GM18868 (cell line): Measurements from ENCODE around the gene KLHDC8A.

Experiments used
- ATAC-seq: cut with Tn5 transposase; IDR thresholded peaks from one replicate; pipeline ENCODE4 v1.9.1; 2021; ENCODE audit warnings: mild to moderate bottlenecking, moderate library complexity; ENCODE audit not compliant: unreplicated experiment

KLHDC8A gene

DNA sequence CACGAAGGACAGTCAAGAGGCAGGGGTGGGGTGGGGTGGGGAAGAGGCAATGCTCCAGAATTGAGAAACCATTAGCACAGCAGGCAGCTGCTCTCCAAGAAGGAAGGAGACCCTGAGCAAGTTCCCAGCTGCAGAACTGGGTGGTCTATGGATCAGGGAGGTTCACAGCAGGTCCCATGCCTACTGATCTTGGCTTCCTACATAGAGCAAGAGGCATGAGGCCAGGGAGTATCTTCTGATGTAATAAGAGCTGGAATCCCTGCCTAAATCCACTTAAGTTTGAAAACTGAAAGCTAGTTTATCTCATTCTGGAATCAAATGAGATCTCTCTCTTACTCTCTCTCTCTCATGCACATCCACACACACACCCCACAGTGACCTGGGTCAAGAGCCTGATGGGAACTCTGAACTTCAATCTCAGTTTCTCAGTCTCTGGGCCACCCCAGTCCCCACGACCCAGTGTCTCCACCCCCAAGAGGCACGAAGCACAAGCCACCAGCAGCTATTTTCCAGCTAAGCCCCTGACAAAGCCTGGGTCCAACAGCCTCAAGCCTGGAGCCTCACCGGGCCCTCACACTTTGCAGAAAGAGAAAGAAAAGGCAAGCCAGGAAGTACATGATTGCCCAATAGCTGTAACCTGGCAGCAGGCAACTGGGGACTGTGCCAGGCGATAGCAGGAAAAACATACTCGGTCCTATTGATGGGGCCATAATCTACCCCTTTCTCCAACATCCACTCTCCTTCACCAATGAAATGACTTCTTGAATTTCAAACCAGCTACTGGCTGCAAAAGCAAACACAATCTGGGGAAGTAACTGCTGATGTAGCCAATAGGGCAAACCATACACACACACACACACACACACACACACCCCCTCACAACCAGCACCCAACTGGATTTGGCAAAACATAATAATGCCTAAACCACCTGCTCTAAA is 37.4 kb downstream of the KLHDC8A start:
- no peak for ATAC-seq

DNA sequence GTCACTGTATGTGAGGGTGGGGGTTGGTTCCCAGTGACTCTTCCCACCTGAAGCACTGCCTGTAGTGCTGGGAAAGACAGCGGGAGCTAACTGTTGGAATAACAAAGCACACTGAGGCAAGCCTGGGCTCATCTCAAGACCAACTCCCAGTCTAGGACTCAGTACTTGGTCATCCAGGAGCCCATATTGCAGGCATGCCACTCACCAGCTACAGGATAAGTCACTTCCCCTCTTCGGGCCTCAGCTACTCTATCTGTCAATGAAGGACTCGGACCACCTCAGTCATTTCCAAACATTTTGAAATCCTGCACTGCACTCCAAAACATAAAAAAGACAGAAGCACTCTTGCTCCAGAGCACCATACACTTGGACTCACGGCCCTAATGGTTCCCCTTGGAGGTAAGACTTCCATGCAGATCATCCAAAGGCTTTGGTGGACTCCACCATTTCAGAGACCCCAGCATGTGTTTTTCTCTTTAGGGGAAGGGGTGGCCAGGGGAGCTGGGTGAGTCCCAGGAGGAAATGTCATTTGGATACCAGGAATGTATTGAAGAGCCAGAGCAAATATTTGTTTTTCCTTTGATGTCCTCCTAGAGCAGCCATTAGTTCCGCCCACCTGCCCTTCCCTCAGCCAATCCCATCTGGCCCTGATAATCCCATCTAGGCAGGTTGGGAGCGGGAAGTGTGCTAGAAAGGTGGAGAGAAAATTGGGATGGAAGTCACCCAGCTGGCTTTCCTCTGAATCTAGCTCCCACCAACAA is 38.3 kb downstream of the KLHDC8A start:
- no peak for ATAC-seq

DNA sequence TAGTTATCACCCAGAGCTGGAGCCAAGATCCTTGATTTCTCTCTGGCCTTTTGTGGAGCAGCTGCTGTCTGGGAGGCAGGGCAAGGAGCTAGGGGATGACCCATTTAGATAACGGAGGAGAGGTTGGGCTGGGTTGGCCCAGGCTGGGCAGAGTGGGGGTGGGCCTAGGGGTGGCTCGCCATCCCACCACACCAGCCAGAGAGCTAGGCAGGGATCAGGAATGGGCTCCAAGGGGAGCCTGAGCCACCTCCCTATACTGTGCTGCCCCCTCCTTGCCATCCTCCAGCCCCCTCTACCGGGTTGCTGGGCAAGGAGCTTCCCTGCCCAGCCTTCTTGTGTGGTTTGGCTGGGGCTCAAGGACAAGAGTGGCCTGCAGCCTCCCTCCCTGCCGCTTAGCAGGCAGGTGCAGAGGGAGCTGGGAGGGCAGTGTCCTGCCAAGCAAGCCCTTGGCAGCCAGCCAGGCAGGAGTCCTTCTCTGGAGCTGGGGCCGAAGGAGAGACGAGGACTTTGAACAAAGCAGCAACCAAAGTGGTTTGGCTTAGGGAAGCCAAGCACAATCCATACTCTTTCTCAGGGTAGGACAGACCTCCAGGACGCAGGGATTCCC is 39.3 kb downstream of the KLHDC8A start:
- no peak for ATAC-seq

- ATAC-seq: no peak
Measured at GRCh38 chr1:205316161-205316566, 40.6 kb downstream of the KLHDC8A start.

- ATAC-seq: no peak
Measured at GRCh38 chr1:205315008-205315618, 41.6 kb downstream of the KLHDC8A start.

- ATAC-seq: peak; percentile 57
Measured at GRCh38 chr1:205313563-205314308, 43.0 kb downstream of the KLHDC8A start.

- ATAC-seq: no peak
Measured at GRCh38 chr1:205312866-205313562, 43.7 kb downstream of the KLHDC8A start.

DNA sequence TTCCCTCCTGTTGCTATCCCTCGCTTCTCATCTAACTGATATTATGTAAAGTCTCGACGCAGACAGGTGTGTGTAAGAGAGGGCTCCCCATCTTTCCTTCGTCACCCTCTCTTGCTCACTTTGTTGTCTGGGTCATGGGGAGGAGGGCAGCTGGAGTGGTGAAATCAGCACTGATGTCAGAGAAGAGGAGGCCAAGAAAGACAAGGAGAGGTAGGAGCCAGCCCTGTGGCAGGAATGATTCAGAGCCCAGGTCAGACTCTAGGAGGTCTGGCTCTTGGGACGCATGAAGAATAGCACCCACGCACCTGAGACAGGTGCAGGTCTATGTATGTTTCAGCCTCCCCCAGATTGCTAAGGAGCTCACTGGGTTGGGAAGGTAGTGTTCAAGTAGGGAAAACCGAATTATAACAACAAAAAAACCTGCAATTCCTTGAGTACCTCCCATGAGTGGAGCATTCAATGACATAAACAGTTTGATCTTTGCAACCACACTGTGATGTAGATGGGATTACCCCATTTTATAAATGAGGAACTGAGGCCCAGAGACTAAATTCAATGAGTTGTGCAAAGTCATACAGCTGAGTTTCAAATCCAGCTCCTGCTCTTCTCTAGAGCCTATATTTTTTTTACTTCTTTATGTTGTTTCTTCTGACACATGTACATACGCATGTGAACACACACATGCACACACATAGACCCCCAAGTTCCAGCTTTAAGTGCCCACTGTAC is 45.6 kb downstream of the KLHDC8A start:
- ATAC-seq: peak; percentile 61

GRCh38 chr1:205309741-205310140 is 47.0 kb downstream of the KLHDC8A start:
- no peak for ATAC-seq

GRCh38 chr1:205306929-205307566 is 49.7 kb downstream of the KLHDC8A start:
- ATAC-seq: no peak

DNA sequence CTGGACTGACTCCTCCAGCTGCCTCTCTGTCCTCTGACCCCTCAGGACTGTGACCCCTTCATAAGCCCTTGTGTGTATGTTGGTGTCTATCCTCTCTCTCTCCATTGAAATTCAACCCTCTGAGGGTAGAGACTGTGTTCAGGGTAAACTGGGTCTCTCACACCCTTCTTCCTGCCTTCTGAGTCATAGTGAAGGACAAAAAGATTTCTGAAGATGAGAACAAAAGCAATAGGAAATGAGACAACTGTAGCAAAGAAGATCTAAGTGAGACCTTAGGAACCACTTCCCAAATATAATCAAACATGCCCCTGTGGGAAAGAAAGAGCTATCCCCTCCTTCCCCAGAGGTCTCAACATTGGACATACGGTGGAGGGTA is 52.0 kb downstream of the KLHDC8A start:
- no peak for ATAC-seq

DNA sequence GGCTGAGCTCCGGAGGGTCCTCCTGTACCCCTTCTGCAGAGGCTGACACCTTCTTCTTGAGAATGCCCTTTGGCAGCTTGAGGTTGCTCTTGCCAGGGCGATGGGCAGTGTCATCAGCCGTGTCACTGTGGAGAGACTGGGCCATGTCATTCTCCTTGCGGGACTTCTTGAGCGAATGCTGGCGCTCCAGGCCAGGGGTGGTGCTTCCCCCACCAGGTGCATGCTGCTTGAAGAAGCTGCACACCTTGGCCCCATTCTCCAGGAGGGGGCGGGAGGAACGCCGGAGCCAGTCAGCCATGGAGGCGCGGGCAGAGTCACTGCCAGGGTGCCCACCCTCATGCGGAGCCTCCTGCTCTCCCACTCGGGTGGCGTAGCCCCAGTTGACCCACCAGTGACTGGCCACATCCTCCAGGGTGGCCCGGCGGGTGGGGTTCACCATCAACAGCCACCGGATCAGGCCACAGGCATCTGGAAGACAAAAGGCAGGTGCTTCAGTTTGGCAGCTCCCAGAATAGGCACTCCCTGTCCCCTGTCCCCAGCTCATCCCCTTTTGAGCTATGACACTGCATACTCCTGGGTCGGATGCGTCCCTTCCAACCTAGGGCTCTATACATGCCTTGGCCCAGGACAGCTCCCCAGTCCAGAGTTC is 52.6 kb downstream of the KLHDC8A start:
- ATAC-seq: no peak

DNA sequence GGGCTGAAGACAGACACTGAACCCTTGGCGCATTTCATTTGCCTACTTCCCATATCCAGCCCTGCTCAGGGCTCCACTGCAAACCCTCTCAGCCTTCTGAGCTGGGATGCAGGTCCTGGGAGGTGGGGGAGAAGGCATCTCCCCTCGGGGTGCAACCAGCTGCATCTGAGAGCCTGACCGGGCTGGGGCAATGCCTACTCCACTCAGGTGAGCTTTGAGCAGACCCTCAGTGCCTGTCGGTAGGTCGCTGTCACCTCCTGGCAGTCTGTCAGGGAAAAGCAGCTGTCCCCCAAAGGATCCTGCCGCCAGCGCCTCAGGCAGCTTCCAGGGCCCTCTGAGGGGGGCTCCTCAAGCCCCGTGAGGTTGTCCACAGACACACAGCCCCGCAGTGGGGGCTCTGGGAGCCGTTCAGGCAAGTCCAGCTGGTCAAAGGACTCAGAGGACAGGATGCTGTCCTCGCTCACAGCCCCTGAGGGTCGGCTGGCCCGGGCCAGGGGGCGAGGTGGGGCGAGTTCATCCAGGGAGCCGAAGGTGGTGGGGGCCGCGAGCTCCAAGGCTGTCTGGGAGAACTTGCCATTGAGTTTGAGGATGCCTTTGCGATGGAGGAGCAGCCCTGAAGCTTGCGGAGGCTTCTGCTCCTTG is 53.4 kb downstream of the KLHDC8A start:
- no peak for ATAC-seq

GRCh38 chr1:205301842-205302588 is 54.7 kb downstream of the KLHDC8A start:
- ATAC-seq: no peak

DNA sequence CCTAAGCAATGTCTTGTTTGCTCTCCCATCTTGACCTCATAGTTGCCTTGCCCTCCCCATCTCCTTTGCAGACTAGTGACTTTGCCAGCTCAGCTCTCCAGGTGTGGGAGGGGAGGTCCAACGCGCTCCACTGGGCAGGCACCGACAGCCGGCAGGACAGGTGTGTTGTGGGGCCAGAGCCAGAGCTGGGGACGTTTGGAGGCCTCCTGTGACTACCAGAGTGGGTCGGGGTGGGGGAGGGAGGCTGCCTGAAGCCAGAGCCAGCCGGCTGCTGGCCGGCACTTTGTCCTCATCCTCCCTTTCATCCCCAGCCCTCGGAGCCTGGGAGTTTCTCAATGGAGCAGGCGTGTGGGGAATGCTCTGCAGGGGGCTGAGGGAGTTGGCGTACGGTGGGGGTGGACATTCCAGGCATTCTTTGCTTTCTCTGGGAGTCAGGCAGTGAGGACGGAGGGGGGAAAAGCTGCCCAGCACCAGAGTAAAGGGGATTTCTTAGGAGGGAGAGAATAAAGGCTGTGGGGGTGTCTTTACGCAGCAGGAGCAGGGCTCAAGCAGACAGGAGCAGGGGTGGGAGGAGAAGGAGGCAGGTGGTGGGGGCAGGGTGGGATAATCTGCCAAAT is 55.4 kb downstream of the KLHDC8A start:
- ATAC-seq: no peak

DNA sequence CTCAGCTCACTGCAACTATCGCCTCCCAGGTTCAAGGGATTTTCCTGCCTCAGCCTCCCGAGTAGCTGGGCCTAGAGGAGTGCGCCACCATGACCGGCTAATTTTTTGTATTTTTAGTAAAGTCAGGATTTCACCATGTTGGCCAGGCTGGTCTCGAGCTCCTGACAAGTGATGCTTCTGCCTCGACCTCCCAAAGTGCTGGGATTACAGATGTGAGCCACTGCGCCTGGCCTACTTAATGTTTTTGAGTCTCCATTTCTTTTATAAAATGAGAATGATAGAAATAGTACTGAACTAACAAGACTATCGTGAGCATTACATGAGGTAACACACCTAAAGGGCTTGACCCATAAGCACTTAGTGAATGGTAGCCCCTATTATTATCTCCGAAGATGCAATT is 56.6 kb downstream of the KLHDC8A start:
- ATAC-seq: no peak
